Spleen (tissue), 11 donors: ENCODE measurements around the gene FFAR4. TPM values are rescaled to one million over a fixed set of nuclear protein-coding genes. Genes with fewer than 3 reads are reported as not detected.

ENCODE experiments used
- DNase-seq: peaks from one replicate; pipeline ENCODE4 v3.0.0-alpha.2; 2020
- H3K27ac ChIP-seq, 8 donors: fragments of 200-600 bp; sonication (generic) in 7 of 8; 1 replicate in 4 of 8; 2 replicates in 4 of 8; pipeline versions ENCODE4 v1.5.0 to v1.8.0; 2016 to 2021; ENCODE audit warnings: inconsistent platforms in 4 of 8, mild to moderate bottlenecking in 4 of 8, moderate library complexity in 1 of 8
- H3K27me3 ChIP-seq, 7 donors: fragments of 200-600 bp; sonication (generic) in 6 of 7; replicated peaks in 1 of 7; 1 replicate in 4 of 7; 2 replicates in 3 of 7; pipeline versions ENCODE4 v1.5.0 to v1.8.0; 2016 to 2021; ENCODE audit warnings: inconsistent platforms in 3 of 7, mild to moderate bottlenecking in 1 of 7
- H3K36me3 ChIP-seq, 6 donors: fragments of 200-600 bp; sonication (generic) in 5 of 6; 1 replicate in 4 of 6; 2 replicates in 2 of 6; pipeline versions ENCODE4 v1.5.0 to v1.8.0; 2016 to 2021; ENCODE audit warnings: inconsistent platforms in 2 of 6
- H3K4me1 ChIP-seq, 6 donors: fragments of 200-600 bp; sonication (generic) in 5 of 6; 1 replicate in 3 of 6; 2 replicates in 3 of 6; pipeline versions ENCODE4 v1.5.0 to v1.8.0; 2016 to 2021; ENCODE audit warnings: inconsistent platforms in 3 of 6
- H3K4me3 ChIP-seq, 8 donors: fragments of 200-600 bp; sonication (generic) in 7 of 8; 1 replicate in 4 of 8; 2 replicates in 4 of 8; pipeline versions ENCODE4 v1.5.0 to v1.8.0; 2016 to 2021; ENCODE audit warnings: inconsistent platforms in 4 of 8, mild to moderate bottlenecking in 4 of 8, moderate library complexity in 2 of 8
- H3K9me3 ChIP-seq, 8 donors: fragments of 200-600 bp; sonication (generic) in 7 of 8; 1 replicate in 4 of 8; 2 replicates in 4 of 8; pipeline versions ENCODE4 v1.5.0 to v1.8.0; 2016 to 2021; ENCODE audit warnings: inconsistent platforms in 4 of 8
- CTCF ChIP-seq, 11 experiments: fragments of 200-600 bp in 7 of 11; fragments of 450-650 bp in 4 of 11; sonication (generic) in 4 of 11; IDR thresholded peaks in 8 of 11; conservative IDR thresholded peaks in 3 of 11; 1 replicate in 7 of 11; 2 replicates in 4 of 11; pipeline versions ENCODE4 v1.4.0 to v1.8.0; 2016 to 2021; ENCODE audit warnings: antibody characterized with exemption in 11 of 11, inconsistent platforms in 4 of 11, mild to moderate bottlenecking in 1 of 11
- POLR2A ChIP-seq, 3 donors: fragments of 450-650 bp; IDR thresholded peaks; one replicate each; pipeline ENCODE4 v1.5.1; 2017; ENCODE audit warnings: antibody characterized with exemption in 3 of 3, mild to moderate bottlenecking in 1 of 3
- POLR2AphosphoS5 ChIP-seq, 3 donors: sonication (generic); formaldehyde crosslinking; IDR thresholded peaks; one replicate each; pipeline ENCODE4 v1.5.1; 2017; ENCODE audit warnings: antibody characterized with exemption in 3 of 3
- WGBS, 5 donors: extraction: QIAGEN DNeasy Blood & Tissue Kit in 3 of 5; methylation state at CpG; one replicate each; pipeline versions ENCODE4 v1.1.5 to v1.1.7; 2013 to 2018; 5-methylcytosine and 5-hydroxymethylcytosine counted together
- intact Hi-C: fragments of 100-400 bp; cut with DNase I; formaldehyde crosslinking; loops from one replicate; pipeline ENCODE4 v1.15.0; 2023; ENCODE audit warnings: low total_unique reads
- polyA plus RNA-seq, 3 donors: library from polyadenylated mRNA; stranded (reverse); fragments of 200-250 nt; gene quantifications; one replicate each; pipeline ENCODE4 v1.2.1, GENCODE V29; 2013
- total RNA-seq, 7 donors: library from RNA; depleted of rRNA in 3 of 7; stranded (reverse); fragments of >200 nt in 3 of 7; fragmentation: NEBNext Ultra II Directional in 4 of 7; extraction: Animal tissue kit (Norgen Biotek cat#: 25700) in 4 of 7; gene quantifications; one replicate each; pipeline versions ENCODE4 v1.1.0 to v1.2.1, GENCODE V29; 2016 to 2021
- donor health status: healthy with polysubstance abuse.
- donor health status: DM: no; HTN: no; CAD: no; lungs with moderate emphysema.
- donor health status: DM: no; HTN: no; CAD: no.
- donor health status: Bipolar disorder and iron deficiency.
- donor health status: healthy.
- donor health status: DM: no; HTN: no; CAD: no.
- donor health status: DM: yes; HTN: yes; CAD: no.

FFAR4 gene
- total and polyA plus RNA-seq, 10 donors = 0.02 to 0.13 (median 0.04) TPM; not detected in 6

DNA sequence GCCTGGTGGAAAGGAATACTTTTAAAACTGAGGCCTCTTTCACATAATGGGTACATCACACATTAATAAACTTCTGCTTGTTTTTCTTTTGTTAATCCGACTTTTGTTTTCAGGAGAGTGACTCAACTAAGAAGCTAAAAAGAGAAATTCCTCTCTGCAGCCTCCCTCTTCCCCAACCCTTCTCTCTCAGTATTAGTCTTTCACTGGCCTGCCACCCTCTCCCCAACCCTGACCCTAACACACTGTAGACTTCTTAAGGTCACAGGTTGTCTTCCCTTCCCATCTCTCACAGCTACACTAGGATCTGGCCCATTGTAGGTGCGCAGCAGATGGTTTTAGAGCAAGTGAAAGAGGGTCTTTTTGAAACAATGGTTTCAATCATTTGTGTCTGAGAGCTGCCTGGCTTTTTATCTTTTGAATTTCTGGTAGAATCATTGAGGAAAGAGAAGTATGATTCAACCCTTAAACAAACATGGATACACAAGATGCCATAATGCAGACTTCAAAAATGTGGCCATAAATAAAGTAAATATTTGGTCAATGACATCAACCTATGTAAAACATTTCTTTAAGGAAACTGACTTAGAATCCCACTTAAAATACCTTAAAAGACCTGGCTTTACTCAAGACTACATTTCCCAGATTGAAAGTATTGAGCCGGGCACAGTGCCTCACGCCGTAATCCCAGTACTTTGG lies 17.9 kb upstream of the FFAR4 start:
- DNase-seq = no peak
- Histone ChIP-seq H3K36me3 (no peaks in the 10 kb centered on the region), H3K4me3 (no peak overlapping the region), H3K9me3 (no peaks in the 10 kb centered on the region), H3K27ac (no peak overlapping the region), H3K27me3 (peaks cover 0 to 4% (median 0%) of the 10 kb centered on the region in 7 donors), H3K4me1 (no peaks in the 10 kb centered on the region)
- intact Hi-C loops = no loop called here
- TF ChIP-seq POLR2AphosphoS5 (IDR thresholded peaks at IDR 0.05) (no peak), CTCF (IDR thresholded peaks at IDR 0.05 in 8 of 11, conservative IDR thresholded peaks at IDR 0.05 in 3 of 11) (no peak), POLR2A (IDR thresholded peaks at IDR 0.05) (no peak)
- 67 to 95% (median 93%) methylated on average over 5 of the region's 5 CpGs for WGBS, 5 donors

GRCh38 chr10:93550606-93551005 lies 15.9 kb upstream of the FFAR4 start:
- intact Hi-C loops = loop anchor here (10.0 kb wide), 1 partner anchor 124 kb away; no protein-coding TSS in a partner anchor
- no peak for TF ChIP-seq POLR2A (IDR thresholded peaks at IDR 0.05)
- no peak for TF ChIP-seq POLR2AphosphoS5 (IDR thresholded peaks at IDR 0.05)
- TF ChIP-seq CTCF (IDR thresholded peaks at IDR 0.05 in 8 of 11, conservative IDR thresholded peaks at IDR 0.05 in 3 of 11) = no peak
- WGBS, 5 donors = 82 to 94% (median 87%) methylated on average over 4 of the region's 4 CpGs

GRCh38 chr10:93552780-93553179 lies 13.7 kb upstream of the FFAR4 start:
- intact Hi-C loops = loop anchor here (10.0 kb wide), 1 partner anchor 122 kb away; no protein-coding TSS in a partner anchor
- DNase-seq = no peak
- Histone ChIP-seq H3K9me3 (no peaks in the 10 kb centered on the region), H3K36me3 (no peaks in the 10 kb centered on the region), H3K27ac (no peak overlapping the region), H3K4me1 (peaks cover 0 to 8% (median 0%) of the 10 kb centered on the region in 6 donors), H3K4me3 (no peak overlapping the region), H3K27me3 (peaks cover 0 to 9% (median 0%) of the 10 kb centered on the region in 7 donors)
- 92 to 98% (median 96%) methylated on average over 3 of the region's 3 CpGs for WGBS, 5 donors
- TF ChIP-seq POLR2A (IDR thresholded peaks at IDR 0.05) (no peak), POLR2AphosphoS5 (IDR thresholded peaks at IDR 0.05) (no peak), CTCF (IDR thresholded peaks at IDR 0.05 in 8 of 11, conservative IDR thresholded peaks at IDR 0.05 in 3 of 11) (no peak)

More at GRCh38 chr10:93550606-93551005, 15.9 kb upstream of the FFAR4 start:
- no peak for DNase-seq
- Histone ChIP-seq H3K36me3 (no peaks in the 10 kb centered on the region), H3K27ac (no peak overlapping the region), H3K27me3 (peaks cover 0 to 13% (median 0%) of the 10 kb centered on the region in 7 donors), H3K4me1 (peaks cover 0 to 8% (median 0%) of the 10 kb centered on the region in 6 donors), H3K4me3 (no peak overlapping the region), H3K9me3 (no peaks in the 10 kb centered on the region)
